ENCODE data around the gene RASA3. TPM values are rescaled to one million over a fixed set of nuclear protein-coding genes. Genes with fewer than 3 reads are reported as not detected.

The RASA3 gene
- total and polyA plus RNA-seq, 9 of the 15 experiments (the other 6 are each of a cell fraction or from before 2014, with no cell fraction given), result 0.72 to 25.3 (median 14.4) TPM

- CTCF ChIA-PET (ENCODE audit: low intra/inter-chr PET ratio), result no interaction called here
- 89% methylated on average over 21 of the region's 41 CpGs for WGBS (ENCODE audit: insufficient coverage, low coverage, missing lambda C conversion rate)
Measured at GRCh38 chr13:113978741-113979481, 153.5 kb downstream of the RASA3 start.

More at GRCh38 chr13:113978741-113979481, 153.5 kb downstream of the RASA3 start:
- in situ Hi-C loops (cut with MboI), result no loop called here
- no peaks in the 10 kb centered on the region for H4K20me1 ChIP-seq (replicated peaks; ENCODE audit: control insufficient read depth, insufficient read depth, low read length)
- POLR2A ChIA-PET, result no interaction called here
- H3K4me2 ChIP-seq (ENCODE audit: insufficient read depth, low read length), result no peak overlapping the region
- H2AFZ ChIP-seq (ENCODE audit: low read depth, low read length), result no peak overlapping the region
- no peaks in the 10 kb centered on the region for H3K9me1 ChIP-seq (ENCODE audit: control insufficient read depth, insufficient read depth, low read length)
- no peaks in the 10 kb centered on the region for H3K27me3 ChIP-seq (ENCODE audit: control insufficient read depth in 2 of 2, insufficient read depth in 2 of 2, low read length in 2 of 2)
- no peak for ATAC-seq
- no TSS peak for BruUV-seq (replicated peaks)
- intact Hi-C loops (cut with micrococcal nuclease), result no loop called here
- no peak overlapping the region for H3K27ac ChIP-seq (ENCODE audit: extremely low read depth, low read depth, low read length)
- no peaks in the 10 kb centered on the region for H3K79me2 ChIP-seq (ENCODE audit: control insufficient read depth, insufficient read depth, low read length)
- DNase-seq (ENCODE audit: extremely low read depth in 1 of 4, low spot score in 3 of 4), result no peak
- TF ChIP-seq PML (IDR thresholded peaks at IDR 0.05; ENCODE audit: low read length) (no peak), ZNF583 (CRISPR knock-in tag; IDR thresholded peaks at IDR 0.05) (no peak), MXI1 (IDR thresholded peaks at IDR 0.05; ENCODE audit: low read depth, low read length) (no peak), NCOA2 (IDR thresholded peaks at IDR 0.05; ENCODE audit: partially characterized antibody in 2 of 2) (no peak), ZNF445 (CRISPR knock-in tag; IDR thresholded peaks at IDR 0.05; ENCODE audit: low read depth) (no peak), ZKSCAN8 (CRISPR knock-in tag; IDR thresholded peaks at IDR 0.05) (no peak), GABPB2 (CRISPR knock-in tag; conservative IDR thresholded peaks at IDR 0.05) (no peak), MAFK (IDR thresholded peaks at IDR 0.05; ENCODE audit: low read length) (no peak), ARHGAP35 (IDR thresholded peaks at IDR 0.05; ENCODE audit: partially characterized antibody) (no peak), ZNF639 (CRISPR knock-in tag; conservative IDR thresholded peaks at IDR 0.05 in 1 of 2, IDR thresholded peaks at IDR 0.05 in 1 of 2) (no peak), NONO (IDR thresholded peaks at IDR 0.05; ENCODE audit: low read depth in 2 of 2, low read length in 1 of 2) (no peak), ZKSCAN3 (CRISPR knock-in tag; IDR thresholded peaks at IDR 0.05) (no peak), STAG1 (CRISPR knock-in tag; IDR thresholded peaks at IDR 0.05; ENCODE audit: borderline replicate concordance) (no peak), ZBTB12 (CRISPR knock-in tag; IDR thresholded peaks at IDR 0.05) (no peak), XRCC4 (IDR thresholded peaks at IDR 0.05; ENCODE audit: extremely low read depth, insufficient read depth, insufficient read length) (no peak), RBM22 (IDR thresholded peaks at IDR 0.05; ENCODE audit: low read depth, low read length, poor library complexity, severe bottlenecking) (peak; percentile 38), POLR2G (IDR thresholded peaks at IDR 0.05; ENCODE audit: low read depth, low read length) (peak; percentile 24; the same call in 1 of the 2 replicates)
- FAIRE-seq, result no peak
- no peak overlapping the region; a peak in 1 of 4 replicates for H3K9ac ChIP-seq (ENCODE audit: insufficient read depth in 1 of 2, low read depth in 2 of 2, low read length in 2 of 2)
- no peaks in the 10 kb centered on the region for H3K9me3 ChIP-seq (replicated peaks; ENCODE audit: control insufficient read depth, insufficient read depth, low read depth, low read length)
- peaks cover 37% of the 10 kb centered on the region; the same call in 2 of the 3 replicates for H3K36me3 ChIP-seq (ENCODE audit: control insufficient read depth, insufficient read depth, low read length)
- H3K4me3 ChIP-seq, result no peak overlapping the region
- H3K4me1 ChIP-seq (replicated peaks in 1 of 2; ENCODE audit: control insufficient read depth in 2 of 2, insufficient read depth in 2 of 2, low read length in 2 of 2), result peaks cover 0 to 4% of the 10 kb centered on the region in 2 experiments; a peak in 1 of 5 replicates

Measured in K562 (cell line).